H1 (cell line): ENCODE data around the gene CHST8.

Experiments
- ASH2L ChIP-seq: fragments of 200-600, 300-600 bp; sonication (generic); IDR thresholded peaks from one replicate; pipeline ENCODE4 v1.7.1; 2017; ENCODE audit warnings: low read length
- EZH2 ChIP-seq: fragments of 200-600 bp; sonication (generic); IDR thresholded peaks from 2 replicates; pipeline ENCODE4 v1.7.1; 2012; ENCODE audit warnings: low read depth, mild to moderate bottlenecking, moderate library complexity, low read length, inconsistent platforms; ENCODE audit not compliant: severe bottlenecking
- TF ChIP-seq, protein P1 (sequence below), 3 experiments: IDR thresholded peaks; 1 replicate in 2 of 3; 2 replicates in 1 of 3; pipeline versions ENCODE4 v1.5.1 to v1.6.1; 2011; ENCODE audit warnings: low read length in 3 of 3, mild to moderate bottlenecking in 3 of 3, inconsistent platforms in 2 of 3, low read depth in 1 of 3, moderate library complexity in 1 of 3; ENCODE audit not compliant: insufficient read depth in 1 of 3; ENCODE audit errors: control extremely low read depth in 1 of 3

DNA sequence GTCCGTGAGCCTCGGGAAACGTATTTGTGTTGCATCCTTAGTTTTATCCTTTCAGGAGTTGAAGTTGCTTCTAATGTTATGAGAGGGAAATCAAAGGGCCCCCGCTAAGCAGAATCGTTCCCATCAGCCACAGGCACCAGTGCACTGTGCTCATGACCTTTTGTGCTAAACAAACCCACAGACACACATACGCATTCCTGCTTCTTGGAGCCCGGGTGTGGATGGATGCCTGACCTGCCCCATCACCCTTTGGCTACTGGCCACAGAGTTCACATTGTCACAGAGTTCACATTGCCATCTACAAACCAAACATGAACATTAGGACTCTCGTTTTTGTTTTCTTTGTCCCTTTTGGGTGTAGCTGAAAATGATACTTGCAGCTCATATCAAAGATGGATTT lies 47.2 kb downstream of the CHST8 start:
- TF ChIP-seq, protein P1, sequence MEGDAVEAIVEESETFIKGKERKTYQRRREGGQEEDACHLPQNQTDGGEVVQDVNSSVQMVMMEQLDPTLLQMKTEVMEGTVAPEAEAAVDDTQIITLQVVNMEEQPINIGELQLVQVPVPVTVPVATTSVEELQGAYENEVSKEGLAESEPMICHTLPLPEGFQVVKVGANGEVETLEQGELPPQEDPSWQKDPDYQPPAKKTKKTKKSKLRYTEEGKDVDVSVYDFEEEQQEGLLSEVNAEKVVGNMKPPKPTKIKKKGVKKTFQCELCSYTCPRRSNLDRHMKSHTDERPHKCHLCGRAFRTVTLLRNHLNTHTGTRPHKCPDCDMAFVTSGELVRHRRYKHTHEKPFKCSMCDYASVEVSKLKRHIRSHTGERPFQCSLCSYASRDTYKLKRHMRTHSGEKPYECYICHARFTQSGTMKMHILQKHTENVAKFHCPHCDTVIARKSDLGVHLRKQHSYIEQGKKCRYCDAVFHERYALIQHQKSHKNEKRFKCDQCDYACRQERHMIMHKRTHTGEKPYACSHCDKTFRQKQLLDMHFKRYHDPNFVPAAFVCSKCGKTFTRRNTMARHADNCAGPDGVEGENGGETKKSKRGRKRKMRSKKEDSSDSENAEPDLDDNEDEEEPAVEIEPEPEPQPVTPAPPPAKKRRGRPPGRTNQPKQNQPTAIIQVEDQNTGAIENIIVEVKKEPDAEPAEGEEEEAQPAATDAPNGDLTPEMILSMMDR (IDR thresholded peaks at IDR 0.05; ENCODE audit: control extremely low read depth in 1 of 3, insufficient read depth in 1 of 3, low read depth in 1 of 3, low read length in 3 of 3), result no peak
- TF ChIP-seq ASH2L (no peak), EZH2 (no peak)
